Cardiac muscle cell (in vitro differentiated cells and primary cell): ENCODE measurements around the gene LRP1B. TPM values are rescaled to one million over a fixed set of nuclear protein-coding genes. Genes with fewer than 3 reads are reported as not detected.

ENCODE experiments used
- DNase-seq, 2 donors: peaks; one replicate each; pipeline versions ENCODE4 v3.0.0 to v3.0.0-alpha.2; 2010 to 2017; ENCODE audit warnings: low read depth in 1 of 2, low spot score in 1 of 2
- H3K27ac ChIP-seq: fragments of 200-600 bp; sonication (generic); 2 replicates; pipeline ENCODE4 v1.5.1; 2016
- H3K27me3 ChIP-seq: fragments of 200-600 bp; sonication (generic); 2 replicates; pipeline ENCODE4 v1.6.0; 2016; ENCODE audit warnings: control low read depth
- H3K36me3 ChIP-seq: fragments of 200-600 bp; sonication (generic); 2 replicates; pipeline ENCODE4 v1.5.1; 2016; ENCODE audit warnings: control low read depth
- H3K4me1 ChIP-seq: fragments of 200-600 bp; sonication (generic); 2 replicates; pipeline ENCODE4 v1.8.1; 2017; ENCODE audit warnings: low read depth, mild to moderate bottlenecking, mixed run types
- H3K4me3 ChIP-seq: fragments of 200-600 bp; sonication (generic); 2 replicates; pipeline ENCODE4 v1.5.1; 2016; ENCODE audit warnings: mild to moderate bottlenecking
- H3K9me3 ChIP-seq: fragments of 200-600 bp; sonication (generic); 2 replicates; pipeline ENCODE4 v1.5.1; 2017; ENCODE audit warnings: low read depth, mild to moderate bottlenecking, control low read depth
- polyA plus RNA-seq: library from polyadenylated mRNA; unstranded; fragments of >200 nt; fragmentation: Nextera tagmentation; extraction: Ambion mirVana; gene quantifications from 2 replicates; pipeline ENCODE4 v1.2.1, GENCODE V29; 2016
- total RNA-seq: library from RNA; depleted of rRNA; stranded (reverse); fragments of >200 nt; gene quantifications from 2 replicates; pipeline ENCODE4 v1.2.3, GENCODE V29; 2016
- TF ChIP-seq, protein P1 (sequence below): IDR thresholded peaks from 2 replicates; pipeline ENCODE4 v1.5.1; 2012; ENCODE audit warnings: low read depth, mild to moderate bottlenecking, low read length

Gene LRP1B
- total and polyA plus RNA-seq, 2 experiments from 2014 or later = 1.2 to 2.5 TPM

GRCh38 chr2:140701726-140702125, 1429.1 kb downstream of the LRP1B start:
- no peaks in the 10 kb centered on the region for H3K4me1 ChIP-seq
- no peaks in the 10 kb centered on the region for H3K9me3 ChIP-seq
- DNase-seq = no peak
- H3K36me3 ChIP-seq = no peaks in the 10 kb centered on the region
- no peaks in the 10 kb centered on the region for H3K27me3 ChIP-seq
- H3K27ac ChIP-seq = no peak overlapping the region
- TF ChIP-seq, protein P1, sequence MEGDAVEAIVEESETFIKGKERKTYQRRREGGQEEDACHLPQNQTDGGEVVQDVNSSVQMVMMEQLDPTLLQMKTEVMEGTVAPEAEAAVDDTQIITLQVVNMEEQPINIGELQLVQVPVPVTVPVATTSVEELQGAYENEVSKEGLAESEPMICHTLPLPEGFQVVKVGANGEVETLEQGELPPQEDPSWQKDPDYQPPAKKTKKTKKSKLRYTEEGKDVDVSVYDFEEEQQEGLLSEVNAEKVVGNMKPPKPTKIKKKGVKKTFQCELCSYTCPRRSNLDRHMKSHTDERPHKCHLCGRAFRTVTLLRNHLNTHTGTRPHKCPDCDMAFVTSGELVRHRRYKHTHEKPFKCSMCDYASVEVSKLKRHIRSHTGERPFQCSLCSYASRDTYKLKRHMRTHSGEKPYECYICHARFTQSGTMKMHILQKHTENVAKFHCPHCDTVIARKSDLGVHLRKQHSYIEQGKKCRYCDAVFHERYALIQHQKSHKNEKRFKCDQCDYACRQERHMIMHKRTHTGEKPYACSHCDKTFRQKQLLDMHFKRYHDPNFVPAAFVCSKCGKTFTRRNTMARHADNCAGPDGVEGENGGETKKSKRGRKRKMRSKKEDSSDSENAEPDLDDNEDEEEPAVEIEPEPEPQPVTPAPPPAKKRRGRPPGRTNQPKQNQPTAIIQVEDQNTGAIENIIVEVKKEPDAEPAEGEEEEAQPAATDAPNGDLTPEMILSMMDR = no peak
- H3K4me3 ChIP-seq = no peak overlapping the region

DNA sequence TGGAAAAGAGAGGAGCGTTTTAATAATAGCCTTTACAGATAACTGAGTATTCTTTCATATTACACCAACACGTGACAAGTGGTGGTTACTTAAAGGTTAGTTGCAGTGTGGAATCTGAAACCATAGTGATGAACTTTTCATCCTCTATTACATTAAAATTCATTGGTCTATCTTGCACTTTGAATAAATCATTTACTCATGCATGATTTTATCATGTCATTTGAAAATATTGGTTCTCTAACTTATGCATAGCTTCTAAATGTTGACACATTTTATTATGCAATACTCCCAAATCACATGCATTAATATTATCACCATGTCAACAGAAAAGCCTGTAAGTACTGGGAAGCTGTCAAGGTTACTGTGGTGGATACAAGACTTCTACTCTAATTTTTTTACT, 1432.2 kb downstream of the LRP1B start:
- no peak overlapping the region for H3K4me3 ChIP-seq

GRCh38 chr2:140696449-140696848, 1434.4 kb downstream of the LRP1B start:
- Histone ChIP-seq H3K4me3 (no peak overlapping the region), H3K27ac (no peak overlapping the region), H3K36me3 (no peaks in the 10 kb centered on the region), H3K4me1 (no peaks in the 10 kb centered on the region), H3K9me3 (no peaks in the 10 kb centered on the region), H3K27me3 (no peaks in the 10 kb centered on the region)
- DNase-seq = no peak
- TF ChIP-seq, protein P1 = no peak

More for the DNA sequence above, 1432.2 kb downstream of the LRP1B start:
- Histone ChIP-seq H3K9me3 (no peaks in the 10 kb centered on the region), H3K27me3 (no peaks in the 10 kb centered on the region), H3K27ac (no peak overlapping the region), H3K36me3 (no peaks in the 10 kb centered on the region), H3K4me1 (no peaks in the 10 kb centered on the region)
- TF ChIP-seq, protein P1 = no peak
- peak in 1 of 2 donors; percentile 54 for DNase-seq

DNA sequence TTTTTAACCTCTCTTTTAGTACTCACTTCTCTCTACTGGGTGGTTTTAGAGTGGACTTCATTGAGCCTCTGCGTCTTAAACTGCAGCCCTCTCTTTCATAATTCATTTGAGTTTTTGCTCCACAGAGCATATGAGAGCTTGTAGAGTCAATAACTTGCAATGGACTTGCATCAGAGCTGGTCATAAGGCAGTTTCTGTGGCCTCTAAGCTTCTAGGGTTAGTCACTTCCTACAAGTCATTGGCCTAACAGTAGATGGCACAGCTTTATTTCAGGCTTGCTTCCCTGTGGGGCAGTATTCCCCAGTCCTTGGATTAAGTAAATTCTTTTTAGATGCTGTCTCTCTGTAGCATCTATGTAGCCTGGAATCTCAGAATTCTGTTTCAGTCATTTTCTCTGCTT, 1435.7 kb downstream of the LRP1B start:
- peak in 1 of 2 donors; percentile 60 for DNase-seq
- H3K27ac ChIP-seq = no peak overlapping the region
- H3K4me3 ChIP-seq = no peak overlapping the region
- H3K27me3 ChIP-seq = no peaks in the 10 kb centered on the region
- H3K36me3 ChIP-seq = no peaks in the 10 kb centered on the region
- H3K9me3 ChIP-seq = no peaks in the 10 kb centered on the region
- H3K4me1 ChIP-seq = no peaks in the 10 kb centered on the region
- TF ChIP-seq, protein P1 = no peak

DNA sequence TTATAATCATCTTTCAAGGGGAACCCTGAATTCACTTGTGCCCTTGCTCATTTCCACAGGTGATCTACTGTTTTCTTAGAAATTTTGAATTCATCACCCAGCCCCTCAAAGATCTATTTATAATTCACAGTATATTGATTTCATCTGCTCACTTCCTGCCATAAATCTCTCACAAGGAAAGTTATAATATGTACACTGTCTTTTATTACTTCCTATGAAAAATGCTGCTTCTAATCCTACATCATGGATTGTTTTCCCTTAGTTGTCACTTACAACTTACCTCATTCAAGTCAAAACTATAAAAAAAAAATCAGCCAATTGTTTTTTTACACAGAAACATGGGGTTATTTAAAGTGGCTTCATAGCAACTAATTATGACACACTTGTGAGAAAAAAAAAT, 1443.0 kb downstream of the LRP1B start:
- no peaks in the 10 kb centered on the region for H3K27me3 ChIP-seq
- no peaks in the 10 kb centered on the region for H3K36me3 ChIP-seq
- TF ChIP-seq, protein P1 = no peak
- no peak overlapping the region for H3K27ac ChIP-seq
- DNase-seq = no peak
- H3K4me1 ChIP-seq = no peaks in the 10 kb centered on the region
- H3K9me3 ChIP-seq = no peaks in the 10 kb centered on the region
- H3K4me3 ChIP-seq = no peak overlapping the region

GRCh38 chr2:140683658-140684057, 1447.2 kb downstream of the LRP1B start:
- no peaks in the 10 kb centered on the region for H3K9me3 ChIP-seq
- H3K27ac ChIP-seq = no peak overlapping the region
- no peaks in the 10 kb centered on the region for H3K27me3 ChIP-seq
- H3K4me1 ChIP-seq = no peaks in the 10 kb centered on the region
- DNase-seq = no peak
- TF ChIP-seq, protein P1 = no peak
- no peaks in the 10 kb centered on the region for H3K36me3 ChIP-seq
- no peak overlapping the region for H3K4me3 ChIP-seq
